Neuronal stem cell (in vitro differentiated cells): ENCODE data around the gene TCIRG1.

Experiments
- DNase-seq: peaks from one replicate; pipeline ENCODE4 v3.0.0-alpha.2; 2013; ENCODE audit warnings: low spot score
- H2AFZ ChIP-seq: one replicate; pipeline ENCODE4 v1.6.1; 2013; ENCODE audit warnings: mild to moderate bottlenecking, low read length, inconsistent platforms
- H2AK5ac ChIP-seq: 2 replicates; pipeline ENCODE4 v1.6.1; 2013; ENCODE audit warnings: low read depth, mild to moderate bottlenecking, inconsistent platforms, low read length, moderate library complexity, mixed read lengths
- H2BK120ac ChIP-seq: 2 replicates; pipeline ENCODE4 v1.6.1; 2013; ENCODE audit warnings: low read depth, mild to moderate bottlenecking, inconsistent platforms, low read length, moderate library complexity, mixed read lengths
- H2BK12ac ChIP-seq: one replicate; pipeline ENCODE4 v1.6.1; 2013; ENCODE audit warnings: low read length, inconsistent platforms
- H2BK15ac ChIP-seq: 2 replicates; pipeline ENCODE4 v1.6.1; 2013; ENCODE audit warnings: mild to moderate bottlenecking, low read length, inconsistent platforms, mixed read lengths
- H2BK5ac ChIP-seq: one replicate; pipeline ENCODE4 v1.6.1; 2013; ENCODE audit warnings: inconsistent platforms, mild to moderate bottlenecking, low read length, moderate library complexity
- H3K14ac ChIP-seq: one replicate; pipeline ENCODE4 v1.6.1; 2013; ENCODE audit warnings: low read length, inconsistent platforms
- H3K18ac ChIP-seq: 2 replicates; pipeline ENCODE4 v1.6.1; 2013; ENCODE audit warnings: low read length, inconsistent platforms
- H3K23ac ChIP-seq: 2 replicates; pipeline ENCODE4 v1.6.1; 2013; ENCODE audit warnings: low read depth, mild to moderate bottlenecking, mixed read lengths, low read length, inconsistent platforms; ENCODE audit not compliant: poor library complexity
- H3K27ac ChIP-seq: replicated peaks from 3 replicates; pipeline ENCODE4 v1.5.1; 2013; ENCODE audit warnings: low read length, inconsistent platforms
- H3K27me3 ChIP-seq, 3 experiments: 2 replicates each; pipeline ENCODE4 v1.6.1; 2013; ENCODE audit warnings: low read length in 3 of 3, mild to moderate bottlenecking in 2 of 3, inconsistent platforms in 1 of 3, low read depth in 1 of 3, mixed read lengths in 1 of 3, moderate library complexity in 1 of 3; ENCODE audit not compliant: control insufficient read depth in 3 of 3, insufficient read depth in 3 of 3
- H3K36me3 ChIP-seq, 2 donors: replicated peaks in 1 of 2; 2 replicates each; pipeline ENCODE4 v1.6.1; 2013; ENCODE audit warnings: low read length in 2 of 2; ENCODE audit not compliant: control insufficient read depth in 2 of 2, insufficient read depth in 2 of 2
- H3K4ac ChIP-seq: 2 replicates; pipeline ENCODE4 v1.6.1; 2013; ENCODE audit warnings: inconsistent platforms, mild to moderate bottlenecking, low read length, moderate library complexity
- H3K4me1 ChIP-seq, 2 donors: 1 replicate in 1 of 2; 2 replicates in 1 of 2; pipeline ENCODE4 v1.6.1; 2013; ENCODE audit warnings: low read length in 2 of 2, low read depth in 1 of 2; ENCODE audit not compliant: control insufficient read depth in 2 of 2, insufficient read depth in 1 of 2
- H3K4me2 ChIP-seq: one replicate; pipeline ENCODE4 v1.6.1; 2013; ENCODE audit warnings: mild to moderate bottlenecking, low read length, inconsistent platforms; ENCODE audit not compliant: insufficient read depth, poor library complexity, severe bottlenecking
- H3K4me3 ChIP-seq, 2 donors: 2 replicates each; pipeline ENCODE4 v1.5.1; 2013; ENCODE audit warnings: low read length in 2 of 2, mild to moderate bottlenecking in 2 of 2, inconsistent platforms in 1 of 2, moderate library complexity in 1 of 2
- H3K79me1 ChIP-seq: one replicate; pipeline ENCODE4 v1.6.1; 2013; ENCODE audit warnings: low read depth, mild to moderate bottlenecking, inconsistent platforms, low read length, moderate library complexity
- H3K9ac ChIP-seq: one replicate; pipeline ENCODE4 v1.6.1; 2013; ENCODE audit warnings: mild to moderate bottlenecking, low read depth, low read length, inconsistent platforms; ENCODE audit not compliant: poor library complexity
- H3K9me3 ChIP-seq, 2 donors: replicated peaks in 1 of 2; 2 replicates each; pipeline versions ENCODE3 to v1.6.1; 2013; ENCODE audit warnings: low read length in 2 of 2, mild to moderate bottlenecking in 2 of 2, inconsistent platforms in 1 of 2, low read depth in 1 of 2, mixed read lengths in 1 of 2, moderate library complexity in 1 of 2; ENCODE audit not compliant: control insufficient read depth in 2 of 2, insufficient read depth in 1 of 2
- H4K8ac ChIP-seq: one replicate; pipeline ENCODE4 v1.6.1; 2013; ENCODE audit warnings: low read depth, mild to moderate bottlenecking, inconsistent platforms, low read length, moderate library complexity
- H4K91ac ChIP-seq: one replicate; pipeline ENCODE4 v1.6.1; 2013; ENCODE audit warnings: low read length, low read depth, mild to moderate bottlenecking, inconsistent platforms; ENCODE audit not compliant: poor library complexity
- WGBS, 2 donors: extraction: QIAGEN DNeasy Blood & Tissue Kit; methylation state at CpG; one replicate each; pipeline ENCODE4 v1.1.7; 2013; ENCODE audit warnings: missing lambda C conversion rate in 2 of 2, mixed read lengths in 1 of 2; ENCODE audit not compliant: insufficient read length in 2 of 2, insufficient replicate concordance in 1 of 2; ENCODE audit errors: extremely low coverage in 2 of 2; 5-methylcytosine and 5-hydroxymethylcytosine counted together

The TCIRG1 gene

GRCh38 chr11:68064926-68065325 lies 26.1 kb downstream of the TCIRG1 start:
- Histone ChIP-seq H3K4me3 (no peak overlapping the region), H3K36me3 (peaks cover 33 to 95% of the 10 kb centered on the region in 2 donors), H3K27me3 (no peaks in the 10 kb centered on the region), H3K4me2 (no peak overlapping the region), H3K9me3 (no peaks in the 10 kb centered on the region), H3K23ac (no peak overlapping the region), H4K91ac (no peak overlapping the region), H3K27ac (no peak overlapping the region), H2BK15ac (no peak overlapping the region), H3K18ac (no peak overlapping the region), H3K4me1 (peaks cover 0 to 12% of the 10 kb centered on the region in 2 donors), H3K4ac (no peak overlapping the region), H2AK5ac (no peak overlapping the region), H2BK12ac (no peak overlapping the region), H2BK120ac (no peak overlapping the region), H3K79me1 (no peaks in the 10 kb centered on the region), H4K8ac (no peak overlapping the region), H3K9ac (no peak overlapping the region), H2BK5ac (no peak overlapping the region), H3K14ac (no peak overlapping the region), H2AFZ (no peak overlapping the region)
- DNase-seq = no peak
- no CpG with 5 or more reads among the region's 2 CpGs for WGBS, 2 donors

DNA sequence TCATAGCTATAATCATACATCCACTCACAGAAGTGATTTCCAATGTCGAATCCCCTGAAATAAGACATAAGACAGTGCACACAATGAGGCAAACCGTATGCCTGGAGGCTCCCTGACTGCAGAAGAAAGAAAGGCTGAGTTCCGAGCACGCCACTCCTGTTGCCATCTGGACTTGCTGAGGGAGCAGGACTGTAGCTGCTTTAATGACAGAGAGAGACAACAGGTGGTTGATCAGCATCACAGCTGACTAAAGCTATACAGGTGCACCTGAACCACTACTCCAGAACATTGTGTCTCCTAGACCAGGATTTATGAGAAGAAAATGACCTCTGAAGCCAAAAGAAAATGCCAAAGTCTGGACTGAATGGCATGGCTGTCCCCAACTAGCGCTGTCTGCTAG lies 27.0 kb downstream of the TCIRG1 start:
- no peak overlapping the region for H2AFZ ChIP-seq
- no peak overlapping the region for H2BK5ac ChIP-seq
- peaks cover 35 to 97% of the 10 kb centered on the region in 2 donors for H3K36me3 ChIP-seq
- WGBS, 2 donors = no CpG with 5 or more reads among the region's 5 CpGs
- H2AK5ac ChIP-seq = no peak overlapping the region
- no peak for DNase-seq
- H3K27me3 ChIP-seq = no peaks in the 10 kb centered on the region
- no peak overlapping the region for H4K91ac ChIP-seq
- H3K4me2 ChIP-seq = no peak overlapping the region
- H2BK15ac ChIP-seq = no peak overlapping the region
- H3K27ac ChIP-seq = no peak overlapping the region
- no peak overlapping the region for H3K14ac ChIP-seq
- no peak overlapping the region for H2BK120ac ChIP-seq
- H3K9me3 ChIP-seq = no peaks in the 10 kb centered on the region
- peaks cover 0 to 12% of the 10 kb centered on the region in 2 donors for H3K4me1 ChIP-seq
- H3K18ac ChIP-seq = no peak overlapping the region
- no peak overlapping the region for H2BK12ac ChIP-seq
- no peak overlapping the region for H3K4me3 ChIP-seq
- H3K23ac ChIP-seq = no peak overlapping the region
- no peak overlapping the region for H3K9ac ChIP-seq
- H3K79me1 ChIP-seq = no peaks in the 10 kb centered on the region
- no peak overlapping the region for H3K4ac ChIP-seq
- H4K8ac ChIP-seq = no peak overlapping the region

- no peak overlapping the region for H3K4me2 ChIP-seq
- no peak overlapping the region for H3K4me3 ChIP-seq
- peak overlapping the region; percentile 9 for H3K9ac ChIP-seq
- H3K27me3 ChIP-seq = no peaks in the 10 kb centered on the region
- H2BK5ac ChIP-seq = no peak overlapping the region
- no peaks in the 10 kb centered on the region for H3K79me1 ChIP-seq
- no peak overlapping the region for H2AFZ ChIP-seq
- H3K27ac ChIP-seq = peak overlapping the region; percentile 36
- H3K9me3 ChIP-seq = no peaks in the 10 kb centered on the region
- peak overlapping the region; percentile 37 for H2BK15ac ChIP-seq
- H3K14ac ChIP-seq = no peak overlapping the region
- H3K4ac ChIP-seq = no peak overlapping the region
- no peak for DNase-seq
- peaks cover 0 to 12% of the 10 kb centered on the region in 2 donors for H3K4me1 ChIP-seq
- no peak overlapping the region for H4K8ac ChIP-seq
- H2BK12ac ChIP-seq = no peak overlapping the region
- H3K36me3 ChIP-seq = peaks cover 33 to 98% of the 10 kb centered on the region in 2 donors
- no peak overlapping the region for H3K23ac ChIP-seq
- H4K91ac ChIP-seq = no peak overlapping the region
- no peak overlapping the region for H2AK5ac ChIP-seq
- WGBS, 2 donors = no CpG with 5 or more reads among the region's 3 CpGs
- H3K18ac ChIP-seq = no peak overlapping the region
- H2BK120ac ChIP-seq = no peak overlapping the region
Measured at GRCh38 chr11:68066742-68067141, 27.9 kb downstream of the TCIRG1 start.

- WGBS, 2 donors = no CpG with 5 or more reads among the region's 5 CpGs
- Histone ChIP-seq H3K23ac (no peak overlapping the region), H3K9me3 (no peaks in the 10 kb centered on the region), H3K4me1 (peaks cover 0 to 12% of the 10 kb centered on the region in 2 donors), H2AK5ac (no peak overlapping the region), H3K9ac (no peak overlapping the region), H2BK5ac (no peak overlapping the region), H3K14ac (no peak overlapping the region), H4K91ac (no peak overlapping the region), H3K79me1 (no peaks in the 10 kb centered on the region), H3K27me3 (no peaks in the 10 kb centered on the region), H2BK15ac (no peak overlapping the region), H2AFZ (no peak overlapping the region), H3K4me3 (no peak overlapping the region), H3K4ac (no peak overlapping the region), H4K8ac (no peak overlapping the region), H2BK12ac (no peak overlapping the region), H2BK120ac (no peak overlapping the region), H3K18ac (no peak overlapping the region), H3K36me3 (peaks cover 26 to 98% of the 10 kb centered on the region in 2 donors), H3K4me2 (no peak overlapping the region), H3K27ac (no peak overlapping the region)
- no peak for DNase-seq
Measured at GRCh38 chr11:68067991-68068390, 29.2 kb downstream of the TCIRG1 start.
